HEK293 (cell line): Measurements from ENCODE around the gene AATK.

Experiments used
- KLF8 ChIP-seq: fragments of 450-650 bp; formaldehyde crosslinking; IDR thresholded peaks from 2 replicates; pipeline ENCODE4 v1.5.1; 2016; ENCODE audit warnings: missing biosample characterization, missing genetic modification characterization
- KLF9 ChIP-seq: fragments of 450-650 bp; formaldehyde crosslinking; IDR thresholded peaks from 2 replicates; pipeline ENCODE4 v1.5.1; 2016; ENCODE audit warnings: missing biosample characterization, missing genetic modification characterization, low read depth
- TCF7L2 ChIP-seq: IDR thresholded peaks from 2 replicates; pipeline ENCODE4 v1.6.1; 2011; ENCODE audit warnings: low read depth, mild to moderate bottlenecking, inconsistent platforms, low read length, moderate library complexity, borderline replicate concordance
- ZBTB8A ChIP-seq: fragments of 450-650 bp; formaldehyde crosslinking; IDR thresholded peaks from 2 replicates; pipeline ENCODE4 v1.5.1; 2016; ENCODE audit warnings: missing biosample characterization, missing genetic modification characterization
- ZFP41 ChIP-seq: fragments of 450-650 bp; formaldehyde crosslinking; IDR thresholded peaks from 2 replicates; pipeline ENCODE4 v1.5.1; 2016; ENCODE audit warnings: missing biosample characterization, missing genetic modification characterization, borderline replicate concordance
- ZNF202 ChIP-seq: fragments of 450-650 bp; formaldehyde crosslinking; IDR thresholded peaks from 2 replicates; pipeline ENCODE4 v1.5.1; 2016; ENCODE audit warnings: missing biosample characterization, missing genetic modification characterization, borderline replicate concordance
- ZNF274 ChIP-seq, 2 experiments: fragments of 200-500 bp in 1 of 2; fragments of 450-650 bp in 1 of 2; sonication (Bioruptor generic) in 1 of 2; formaldehyde crosslinking in 1 of 2; IDR thresholded peaks; 2 replicates each; pipeline versions ENCODE4 v1.5.1 to v1.6.1; 2014 to 2016; ENCODE audit warnings: borderline replicate concordance in 1 of 2, inconsistent platforms in 1 of 2, low read length in 1 of 2, missing biosample characterization in 1 of 2, missing genetic modification characterization in 1 of 2
- ZNF529 ChIP-seq: fragments of 450-650 bp; formaldehyde crosslinking; IDR thresholded peaks from 2 replicates; pipeline ENCODE4 v1.5.1; 2017; ENCODE audit warnings: missing genetic modification characterization, missing biosample characterization; ENCODE audit not compliant: insufficient replicate concordance
- ZNF600 ChIP-seq: fragments of 450-650 bp; formaldehyde crosslinking; IDR thresholded peaks from 2 replicates; pipeline ENCODE4 v1.5.1; 2016; ENCODE audit warnings: missing biosample characterization, missing genetic modification characterization
- ZNF776 ChIP-seq: fragments of 450-650 bp; formaldehyde crosslinking; IDR thresholded peaks from 2 replicates; pipeline ENCODE4 v1.5.0; 2017; ENCODE audit warnings: missing biosample characterization, missing genetic modification characterization, borderline replicate concordance
- TF ChIP-seq, protein P1 (sequence below): fragments of 450-650 bp; formaldehyde crosslinking; IDR thresholded peaks from 2 replicates; pipeline ENCODE4 v1.5.1; 2016; ENCODE audit warnings: missing biosample characterization, missing genetic modification characterization
- TF ChIP-seq, protein P2 (sequence below): fragments of 450-650 bp; formaldehyde crosslinking; IDR thresholded peaks from 2 replicates; pipeline ENCODE4 v1.5.1; 2016; ENCODE audit warnings: missing biosample characterization, missing genetic modification characterization
- TF ChIP-seq, protein P3 (sequence below): fragments of 450-650 bp; formaldehyde crosslinking; IDR thresholded peaks from 2 replicates; pipeline ENCODE4 v1.5.1; 2016; ENCODE audit warnings: missing biosample characterization, missing genetic modification characterization

DNA sequence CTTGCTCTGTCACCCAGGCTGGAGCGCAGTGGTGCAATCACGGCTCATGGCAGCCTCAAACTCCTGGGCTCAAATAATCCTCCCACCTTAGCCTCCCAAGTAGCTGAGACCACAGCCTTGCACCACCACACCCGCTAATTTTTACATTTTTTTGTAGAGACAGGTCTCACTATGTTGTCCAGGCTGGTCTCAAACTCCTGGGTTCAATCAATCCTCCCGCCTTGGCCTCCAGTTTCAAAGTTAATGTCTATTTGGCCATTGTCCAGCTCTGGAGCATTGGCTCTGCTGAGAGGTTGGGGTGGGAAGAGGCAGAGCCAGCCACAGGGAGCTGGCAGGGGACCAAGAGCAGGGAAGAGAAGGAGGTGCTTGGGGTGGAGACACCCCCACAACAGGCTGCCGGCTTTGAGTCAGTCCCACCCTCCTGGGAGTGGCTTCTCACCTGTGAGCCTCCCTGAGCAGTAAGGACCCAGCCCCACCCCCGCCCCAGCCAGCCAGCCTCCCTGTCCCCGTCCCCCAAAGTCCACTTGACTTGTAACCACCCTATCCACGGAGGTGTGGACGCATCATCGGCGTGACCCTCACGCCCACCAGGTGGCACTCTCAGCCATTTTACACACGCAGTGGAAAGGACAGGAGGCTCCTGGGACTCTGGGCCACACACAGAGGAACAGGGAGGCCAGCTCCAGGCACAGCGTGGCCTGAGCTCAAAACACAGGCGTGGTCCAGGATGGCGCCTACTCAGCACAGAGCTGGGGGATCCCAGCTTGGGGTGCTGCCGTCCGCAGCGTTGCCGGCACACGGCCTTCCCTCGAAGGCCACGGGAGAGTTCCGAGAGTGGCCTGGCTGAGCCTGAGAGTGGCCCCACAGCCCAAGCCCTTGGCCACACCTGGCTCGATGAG is 23.5 kb downstream of the AATK start:
- TF ChIP-seq ZNF202 (tag by site-specific recombination) (no peak), TCF7L2 (no peak), ZFP41 (tag by site-specific recombination) (no peak), ZNF274 (IDR thresholded peaks at IDR 0.05; ENCODE audit: low read length) (no peak), ZNF274 (tag by site-specific recombination; IDR thresholded peaks at IDR 0.05; ENCODE audit: borderline replicate concordance) (no peak), KLF9 (tag by site-specific recombination) (no peak; the same call in 1 of the 2 replicates), ZBTB8A (no peak), ZNF600 (no peak), ZNF776 (tag by site-specific recombination) (no peak), ZNF529 (no peak), KLF8 (tag by site-specific recombination) (no peak)
- TF ChIP-seq, protein P1, sequence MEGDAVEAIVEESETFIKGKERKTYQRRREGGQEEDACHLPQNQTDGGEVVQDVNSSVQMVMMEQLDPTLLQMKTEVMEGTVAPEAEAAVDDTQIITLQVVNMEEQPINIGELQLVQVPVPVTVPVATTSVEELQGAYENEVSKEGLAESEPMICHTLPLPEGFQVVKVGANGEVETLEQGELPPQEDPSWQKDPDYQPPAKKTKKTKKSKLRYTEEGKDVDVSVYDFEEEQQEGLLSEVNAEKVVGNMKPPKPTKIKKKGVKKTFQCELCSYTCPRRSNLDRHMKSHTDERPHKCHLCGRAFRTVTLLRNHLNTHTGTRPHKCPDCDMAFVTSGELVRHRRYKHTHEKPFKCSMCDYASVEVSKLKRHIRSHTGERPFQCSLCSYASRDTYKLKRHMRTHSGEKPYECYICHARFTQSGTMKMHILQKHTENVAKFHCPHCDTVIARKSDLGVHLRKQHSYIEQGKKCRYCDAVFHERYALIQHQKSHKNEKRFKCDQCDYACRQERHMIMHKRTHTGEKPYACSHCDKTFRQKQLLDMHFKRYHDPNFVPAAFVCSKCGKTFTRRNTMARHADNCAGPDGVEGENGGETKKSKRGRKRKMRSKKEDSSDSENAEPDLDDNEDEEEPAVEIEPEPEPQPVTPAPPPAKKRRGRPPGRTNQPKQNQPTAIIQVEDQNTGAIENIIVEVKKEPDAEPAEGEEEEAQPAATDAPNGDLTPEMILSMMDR (tag by site-specific recombination): peak; percentile 86
- TF ChIP-seq, protein P2, sequence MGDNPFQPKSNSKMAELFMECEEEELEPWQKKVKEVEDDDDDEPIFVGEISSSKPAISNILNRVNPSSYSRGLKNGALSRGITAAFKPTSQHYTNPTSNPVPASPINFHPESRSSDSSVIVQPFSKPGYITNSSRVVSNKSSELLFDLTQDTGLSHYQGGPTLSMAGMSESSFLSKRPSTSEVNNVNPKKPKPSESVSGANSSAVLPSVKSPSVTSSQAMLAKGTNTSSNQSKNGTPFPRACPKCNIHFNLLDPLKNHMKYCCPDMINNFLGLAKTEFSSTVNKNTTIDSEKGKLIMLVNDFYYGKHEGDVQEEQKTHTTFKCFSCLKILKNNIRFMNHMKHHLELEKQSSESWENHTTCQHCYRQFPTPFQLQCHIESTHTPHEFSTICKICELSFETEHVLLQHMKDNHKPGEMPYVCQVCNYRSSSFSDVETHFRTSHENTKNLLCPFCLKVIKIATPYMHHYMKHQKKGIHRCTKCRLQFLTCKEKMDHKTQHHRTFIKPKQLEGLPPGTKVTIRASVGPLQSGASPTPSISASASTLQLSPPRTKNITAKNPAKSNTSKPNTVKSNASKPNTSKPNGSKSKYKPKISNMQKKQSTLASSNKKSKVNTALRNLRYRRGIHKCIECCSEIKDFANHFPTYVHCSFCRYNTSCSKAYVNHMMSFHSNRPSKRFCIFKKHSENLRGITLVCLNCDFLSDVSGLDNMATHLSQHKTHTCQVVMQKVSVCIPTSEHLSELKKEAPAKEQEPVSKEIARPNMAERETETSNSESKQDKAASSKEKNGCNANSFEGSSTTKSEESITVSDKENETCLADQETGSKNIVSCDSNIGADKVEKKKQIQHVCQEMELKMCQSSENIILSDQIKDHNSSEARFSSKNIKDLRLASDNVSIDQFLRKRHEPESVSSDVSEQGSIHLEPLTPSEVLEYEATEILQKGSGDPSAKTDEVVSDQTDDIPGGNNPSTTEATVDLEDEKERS: no peak
- TF ChIP-seq, protein P3, sequence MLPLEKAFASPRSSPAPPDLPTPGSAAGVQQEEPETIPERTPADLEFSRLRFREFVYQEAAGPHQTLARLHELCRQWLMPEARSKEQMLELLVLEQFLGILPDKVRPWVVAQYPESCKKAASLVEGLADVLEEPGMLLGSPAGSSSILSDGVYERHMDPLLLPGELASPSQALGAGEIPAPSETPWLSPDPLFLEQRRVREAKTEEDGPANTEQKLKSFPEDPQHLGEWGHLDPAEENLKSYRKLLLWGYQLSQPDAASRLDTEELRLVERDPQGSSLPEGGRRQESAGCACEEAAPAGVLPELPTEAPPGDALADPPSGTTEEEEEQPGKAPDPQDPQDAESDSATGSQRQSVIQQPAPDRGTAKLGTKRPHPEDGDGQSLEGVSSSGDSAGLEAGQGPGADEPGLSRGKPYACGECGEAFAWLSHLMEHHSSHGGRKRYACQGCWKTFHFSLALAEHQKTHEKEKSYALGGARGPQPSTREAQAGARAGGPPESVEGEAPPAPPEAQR (tag by site-specific recombination): no peak
